ENCODE measurements around the gene GALNT10.

GRCh38 chr5:154215571-154216325, 25.2 kb downstream of the GALNT10 start:
- TF ChIP-seq CTCF (conservative IDR thresholded peaks at IDR 0.05; ENCODE audit: low read depth, low read length), result no peak
- TF ChIP-seq SMC3 (IDR thresholded peaks at IDR 0.05; ENCODE audit: low read depth, low read length), result no peak
- TF ChIP-seq POLR2A (IDR thresholded peaks at IDR 0.05; ENCODE audit: low read depth, low read length), result no peak
- TF ChIP-seq BHLHE40 (IDR thresholded peaks at IDR 0.05; ENCODE audit: low read depth, low read length), result no peak
- no peak for TF ChIP-seq USF2 (IDR thresholded peaks at IDR 0.05; ENCODE audit: low read depth, low read length)
- TF ChIP-seq RAD21 (IDR thresholded peaks at IDR 0.05; ENCODE audit: low read length), result no peak

Data from IMR-90 (cell line).